Smooth muscle cell (in vitro differentiated cells): Measurements from ENCODE around the gene ANKRD12. TPM values are rescaled to one million over a fixed set of nuclear protein-coding genes. Genes with fewer than 3 reads are reported as not detected.
"Not testable (repeated sequence)": the region's sequence is repeated elsewhere in the genome, so short reads cannot be mapped to it uniquely, and the experiment has no call there.

ENCODE experiments used
- DNase-seq: peaks from one replicate; lab custom pipeline; 2025; ENCODE audit not compliant: unreplicated experiment; lab: John Stamatoyannopoulos, UW
- H2AFZ ChIP-seq: fragments of 200-600 bp; sonication (generic); 2 replicates; pipeline ENCODE4 v1.6.0; 2016; ENCODE audit warnings: antibody characterized with exemption, low read depth, mild to moderate bottlenecking
- H3F3A ChIP-seq: fragments of 200-600 bp; sonication (generic); 2 replicates; pipeline ENCODE4 v1.6.0; 2017; ENCODE audit warnings: antibody characterized with exemption, low read depth
- H3K27ac ChIP-seq: fragments of 200-600 bp; sonication (generic); 2 replicates; pipeline ENCODE4 v1.5.1; 2016; ENCODE audit warnings: low read depth, mild to moderate bottlenecking
- H3K27me3 ChIP-seq: fragments of 200-600 bp; sonication (generic); 2 replicates; pipeline ENCODE4 v1.6.1; 2016; ENCODE audit warnings: low read depth, mild to moderate bottlenecking
- H3K36me3 ChIP-seq: fragments of 200-600 bp; sonication (generic); 2 replicates; pipeline ENCODE4 v1.5.1; 2016; ENCODE audit warnings: low read depth
- H3K4me1 ChIP-seq: fragments of 200-600 bp; sonication (generic); 2 replicates; pipeline ENCODE4 v1.5.1; 2016; ENCODE audit warnings: low read depth
- H3K4me2 ChIP-seq: fragments of 200-600 bp; sonication (generic); 2 replicates; pipeline ENCODE4 v1.6.0; 2016; ENCODE audit warnings: mild to moderate bottlenecking
- H3K4me3 ChIP-seq: fragments of 200-600 bp; sonication (generic); 2 replicates; pipeline ENCODE4 v1.5.1; 2016; ENCODE audit warnings: mild to moderate bottlenecking
- H3K79me2 ChIP-seq: fragments of 200-600 bp; sonication (generic); 2 replicates; pipeline ENCODE4 v1.6.0; 2016; ENCODE audit warnings: low read depth, mild to moderate bottlenecking
- H3K9ac ChIP-seq: fragments of 200-600 bp; sonication (generic); 2 replicates; pipeline ENCODE4 v1.6.0; 2016; ENCODE audit warnings: low read depth
- H3K9me3 ChIP-seq: fragments of 200-600 bp; sonication (generic); replicated peaks from 2 replicates; pipeline ENCODE4 v1.5.1; 2016; ENCODE audit warnings: low read depth
- H4K20me1 ChIP-seq: fragments of 200-600 bp; sonication (generic); 2 replicates; pipeline ENCODE4 v1.6.0; 2016; ENCODE audit warnings: low read depth
- CTCF ChIP-seq: fragments of 200-600 bp; sonication (generic); IDR thresholded peaks from 2 replicates; pipeline ENCODE4 v1.5.1; 2017; ENCODE audit warnings: borderline replicate concordance, mild to moderate bottlenecking, antibody characterized with exemption; ENCODE audit not compliant: insufficient read depth, poor library complexity, severe bottlenecking
- WGBS: methylation state at CpG from one replicate; pipeline ENCODE4 v1.1.7; 2016; ENCODE audit warnings: low lambda C conversion rate; 5-methylcytosine and 5-hydroxymethylcytosine counted together
- polyA plus RNA-seq: library from polyadenylated mRNA; unstranded; fragments of >200 nt; fragmentation: Nextera tagmentation; extraction: Ambion mirVana; gene quantifications from 2 replicates; pipeline ENCODE4 v1.2.1, GENCODE V29; 2016
- total RNA-seq: library from RNA; depleted of rRNA; stranded (reverse); fragments of >200 nt; gene quantifications from 2 replicates; pipeline ENCODE4 v1.2.3, GENCODE V29; 2014

The ANKRD12 gene
- total RNA-seq = 28.8 and 36.3 TPM in 2 replicates
- 40.3 and 43.7 TPM in 2 replicates for polyA plus RNA-seq

GRCh38 chr18:9136315-9137155 is at the start of gene ANKRD12:
ANKRD12 (plus strand) TSS chr18:9136781; CDS start chr18:9182433, 45,652 bp downstream.
- peaks cover 28% of the 10 kb centered on the region for H3K4me1 ChIP-seq
- peak within 1 kb of the TSS; percentile 80 for H3K4me3 ChIP-seq
- TF ChIP-seq CTCF = no peak
- WGBS = under 1% methylated on average over 59 of the region's 95 CpGs
- peak; percentile 97 for DNase-seq
- H3K79me2 ChIP-seq = peaks cover 34% of the 10 kb centered on the region
- peaks cover 52% of the 10 kb centered on the region for H4K20me1 ChIP-seq
- peak within 1 kb of the TSS; percentile 99 for H3K4me2 ChIP-seq
- H3K9me3 ChIP-seq = no peaks in the 10 kb centered on the region
- H3K9ac ChIP-seq = peak within 1 kb of the TSS; percentile 96
- peak within 1 kb of the TSS; percentile 98 for H3K27ac ChIP-seq
- peaks cover 42% of the 10 kb centered on the region for H3F3A ChIP-seq
- peak within 1 kb of the TSS; percentile 91 for H2AFZ ChIP-seq
- H3K36me3 ChIP-seq = peaks cover 4% of the 10 kb centered on the region
- H3K27me3 ChIP-seq = no peaks in the 10 kb centered on the region

GRCh38 chr18:9087144-9087543 is 49.4 kb upstream of the ANKRD12 start:
- DNase-seq = no peak
- H2AFZ ChIP-seq = no peak overlapping the region
- TF ChIP-seq CTCF = no peak
- H4K20me1 ChIP-seq = no peaks in the 10 kb centered on the region
- no peak overlapping the region for H3K4me3 ChIP-seq
- no peaks in the 10 kb centered on the region for H3K9me3 ChIP-seq
- no peak overlapping the region for H3K27ac ChIP-seq
- no peak overlapping the region for H3K9ac ChIP-seq
- no peaks in the 10 kb centered on the region for H3K27me3 ChIP-seq
- WGBS = 100% methylated on average over 2 of the region's 2 CpGs
- H3K4me2 ChIP-seq = no peak overlapping the region
- no peaks in the 10 kb centered on the region for H3K4me1 ChIP-seq
- no peaks in the 10 kb centered on the region for H3K36me3 ChIP-seq
- no peaks in the 10 kb centered on the region for H3K79me2 ChIP-seq
- H3F3A ChIP-seq = no peaks in the 10 kb centered on the region

- no peak overlapping the region for H3K9ac ChIP-seq
- no peak overlapping the region for H3K4me3 ChIP-seq
- WGBS = 95% methylated on average over 5 of the region's 5 CpGs
- H3K27ac ChIP-seq = no peak overlapping the region
- no peaks in the 10 kb centered on the region for H3K9me3 ChIP-seq
- H2AFZ ChIP-seq = no peak overlapping the region
- H3K36me3 ChIP-seq = no peaks in the 10 kb centered on the region
- no peaks in the 10 kb centered on the region for H3K79me2 ChIP-seq
- no peak overlapping the region for H3K4me2 ChIP-seq
- no peaks in the 10 kb centered on the region for H3K27me3 ChIP-seq
- no peaks in the 10 kb centered on the region for H3F3A ChIP-seq
- no peak for TF ChIP-seq CTCF
- no peaks in the 10 kb centered on the region for H4K20me1 ChIP-seq
- H3K4me1 ChIP-seq = no peaks in the 10 kb centered on the region
- no peak for DNase-seq
These were observed 48.3 kb upstream of the ANKRD12 start for GRCh38 chr18:9088252-9088651.

GRCh38 chr18:9088727-9089126 is 47.9 kb upstream of the ANKRD12 start:
- not testable (repeated sequence) for H3K9ac ChIP-seq, H3K36me3 ChIP-seq, H3K27ac ChIP-seq, H3K4me3 ChIP-seq, H3K79me2 ChIP-seq, H3K27me3 ChIP-seq, H3K4me2 ChIP-seq, H2AFZ ChIP-seq, H3F3A ChIP-seq, H3K4me1 ChIP-seq, DNase-seq, H4K20me1 ChIP-seq, H3K9me3 ChIP-seq
- 96% methylated on average over 2 of the region's 2 CpGs for WGBS
